Stimulated activated CD8-positive, alpha-beta memory T cell treated with anti-CD3 and anti-CD28 coated beads, Interleukin-12 subunit alpha, Interleukin-12 subunit beta, amount 100 ng/mL, for 4 hours (primary cell): Measurements from ENCODE around the gene AOPEP.

Source experiments
- DNase-seq: peaks from one replicate; pipeline ENCODE4 v3.0.0-alpha.2; 2020; ENCODE audit warnings: low read depth

The AOPEP gene

DNA sequence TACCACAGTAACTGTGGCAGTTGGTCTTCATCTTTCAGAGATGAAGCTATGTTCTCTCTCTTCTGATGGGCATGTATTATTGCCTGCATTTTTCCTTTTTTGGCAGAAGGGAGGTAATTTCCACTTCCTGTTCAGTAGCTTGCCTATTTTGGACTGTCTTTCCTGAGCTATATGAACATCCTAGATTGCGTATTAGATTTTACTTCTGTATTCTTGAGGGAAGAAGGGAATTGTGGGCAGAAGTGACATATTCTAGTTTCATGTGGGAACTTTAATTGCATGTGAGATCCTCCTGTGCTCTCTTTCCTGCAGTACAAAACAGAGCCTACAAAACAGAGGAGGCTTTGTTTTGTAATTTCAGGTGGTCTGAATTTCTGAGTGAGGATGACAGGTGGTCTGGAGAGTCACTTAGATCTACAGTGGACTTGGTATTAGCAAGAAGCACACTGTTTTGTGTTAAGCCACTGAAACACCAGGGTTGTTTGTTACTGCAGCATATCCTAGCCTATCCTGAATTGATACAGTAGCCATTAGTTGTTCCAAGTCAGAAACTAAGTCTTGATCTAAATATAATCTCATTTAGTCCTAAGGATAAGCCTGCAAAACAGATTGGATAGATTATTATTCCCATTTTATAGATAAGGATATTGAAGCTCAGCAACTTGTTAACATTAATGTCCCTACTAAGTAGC is 68.1 kb downstream of the AOPEP start:
- DNase-seq: no peak

DNA sequence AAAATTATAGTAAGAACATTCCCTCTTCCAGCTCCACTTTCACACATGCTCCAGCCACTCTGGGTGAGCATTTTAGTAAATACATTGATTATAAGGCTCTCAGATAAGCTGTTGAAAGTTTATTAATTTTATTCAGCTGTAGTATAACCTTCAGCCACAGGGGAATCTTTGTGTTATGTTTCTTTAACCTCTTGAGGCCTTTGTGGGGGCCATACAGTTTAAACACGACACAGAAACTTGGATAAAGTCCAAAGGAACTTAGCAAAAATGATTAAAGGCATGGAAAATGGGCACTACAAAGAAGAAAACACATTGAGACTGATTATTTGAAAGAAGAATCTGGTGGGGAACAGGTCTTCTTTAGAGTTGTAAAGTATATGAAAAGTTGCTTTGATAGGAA is 70.2 kb downstream of the AOPEP start:
- DNase-seq: no peak

GRCh38 chr9:94798201-94798600 is 71.7 kb downstream of the AOPEP start:
- no peak for DNase-seq

DNA sequence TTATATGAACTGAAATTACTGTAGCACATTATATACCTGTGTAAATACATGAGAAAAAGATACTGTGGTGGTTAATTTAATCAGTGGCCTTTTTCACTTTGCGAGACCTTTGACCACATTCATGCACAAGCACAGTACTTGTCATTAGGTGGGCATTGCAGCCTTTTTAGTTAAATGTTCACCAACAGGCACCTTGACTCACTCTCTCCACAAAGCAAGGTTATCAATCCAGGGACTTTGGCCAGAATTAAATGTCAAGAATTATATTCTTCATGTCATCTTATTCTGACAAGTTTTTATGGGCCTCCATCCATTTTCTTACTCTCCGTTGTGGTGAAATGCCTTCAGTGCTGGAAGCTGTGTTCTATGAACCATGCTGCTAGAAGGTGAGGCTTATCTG is 72.2 kb downstream of the AOPEP start:
- DNase-seq: no peak

DNA sequence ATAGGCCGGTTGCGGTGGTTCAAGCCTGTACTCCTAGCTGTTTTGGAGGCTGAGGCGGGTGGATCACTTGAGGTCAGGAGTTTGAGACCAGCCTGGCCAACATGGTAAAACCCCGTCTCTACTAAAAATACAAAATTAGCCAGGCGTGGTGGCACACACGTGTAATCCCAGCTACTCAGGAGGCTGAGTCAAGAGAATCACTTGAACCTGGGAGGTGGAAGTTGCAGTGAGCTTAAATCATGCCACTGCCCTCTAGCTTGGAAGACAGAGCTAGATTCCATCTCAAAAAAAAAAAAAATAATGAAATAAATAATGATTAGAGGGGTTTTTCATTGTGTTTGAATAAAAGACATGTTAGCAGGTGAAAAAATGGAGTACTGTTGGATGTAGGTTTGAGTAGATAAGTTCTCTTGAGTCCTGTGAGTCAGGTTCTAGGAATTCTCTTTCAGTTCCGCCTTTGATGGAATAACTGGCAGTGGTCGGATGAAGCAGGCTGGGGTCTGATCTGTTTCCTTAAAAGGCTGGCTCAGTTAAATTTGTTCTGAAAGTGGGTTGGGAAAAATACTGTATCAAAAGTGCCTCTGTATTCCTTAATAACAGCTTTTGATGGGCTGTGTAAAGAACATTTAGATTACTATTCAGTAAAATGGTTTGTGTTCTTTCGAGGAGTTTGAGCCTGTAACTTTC is 73.2 kb downstream of the AOPEP start:
- no peak for DNase-seq

DNA sequence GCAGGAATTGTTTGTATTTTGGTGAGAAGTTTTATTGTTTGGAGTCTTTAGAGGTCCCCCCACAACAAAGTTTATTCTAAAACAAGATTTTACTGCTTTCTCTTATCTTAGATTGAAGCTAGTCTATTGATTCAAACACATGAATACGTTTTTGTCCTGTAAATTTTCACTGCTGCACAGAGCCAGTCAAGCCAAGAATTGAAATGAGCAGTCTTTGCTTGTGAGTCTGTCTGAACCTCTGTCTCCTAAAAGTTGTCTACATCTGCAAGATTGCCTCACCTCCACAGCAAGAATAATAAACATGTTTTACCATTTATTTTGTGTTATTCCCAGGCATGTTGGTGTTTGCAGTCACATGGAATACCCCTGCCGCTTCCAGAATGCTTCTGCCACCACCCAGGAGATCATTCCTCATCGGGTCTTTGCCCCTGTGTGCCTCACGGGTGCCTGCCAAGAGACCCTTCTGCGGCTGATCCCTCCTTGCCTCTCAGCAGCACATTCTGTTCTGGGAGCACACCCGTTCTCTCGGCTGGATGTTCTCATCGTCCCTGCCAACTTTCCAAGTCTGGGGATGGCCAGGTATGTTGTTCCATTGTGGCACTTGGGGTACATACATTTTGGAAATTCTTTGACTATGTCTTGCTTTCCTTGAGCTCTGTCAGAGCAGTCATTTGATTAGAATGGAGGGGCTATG is 74.1 kb downstream of the AOPEP start:
- DNase-seq: no peak

DNA sequence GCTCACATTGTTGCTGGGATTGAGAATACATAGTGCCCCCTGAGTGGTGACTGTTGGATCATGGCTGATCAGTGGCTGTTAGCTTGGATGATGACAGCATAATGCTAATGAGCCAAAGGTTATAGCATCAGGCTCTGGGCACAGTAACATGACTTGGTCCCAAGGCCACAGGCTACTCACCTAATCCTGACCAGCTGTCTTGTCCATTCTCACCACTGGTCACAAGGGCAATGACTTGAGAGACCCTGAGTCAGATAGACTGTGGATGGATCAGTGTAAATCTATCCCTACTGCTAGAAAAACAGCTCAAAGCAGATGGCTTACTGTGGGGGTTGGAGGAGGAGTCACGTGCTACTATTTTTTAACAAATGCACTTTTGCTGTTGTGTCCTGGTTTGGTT is 74.7 kb downstream of the AOPEP start:
- DNase-seq: no peak

DNA sequence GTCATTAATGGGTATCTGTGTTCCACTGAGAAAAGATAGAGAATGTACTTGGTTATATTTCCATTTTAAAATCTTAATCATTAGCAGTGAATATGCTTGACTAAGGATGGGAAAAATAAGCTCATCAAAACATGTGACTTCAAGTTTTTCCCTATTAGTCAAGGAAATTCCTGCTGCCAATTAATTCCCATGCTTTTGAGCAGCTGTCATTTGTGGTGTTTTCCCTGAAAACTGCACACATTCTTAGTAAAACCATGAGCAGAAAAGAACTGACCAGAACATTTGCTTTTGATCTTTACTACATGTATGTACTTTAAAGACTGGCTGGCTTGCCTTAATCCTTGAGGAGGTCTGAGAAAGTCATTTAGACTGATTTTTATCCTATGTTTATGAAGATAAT is 75.2 kb downstream of the AOPEP start:
- no peak for DNase-seq

DNA sequence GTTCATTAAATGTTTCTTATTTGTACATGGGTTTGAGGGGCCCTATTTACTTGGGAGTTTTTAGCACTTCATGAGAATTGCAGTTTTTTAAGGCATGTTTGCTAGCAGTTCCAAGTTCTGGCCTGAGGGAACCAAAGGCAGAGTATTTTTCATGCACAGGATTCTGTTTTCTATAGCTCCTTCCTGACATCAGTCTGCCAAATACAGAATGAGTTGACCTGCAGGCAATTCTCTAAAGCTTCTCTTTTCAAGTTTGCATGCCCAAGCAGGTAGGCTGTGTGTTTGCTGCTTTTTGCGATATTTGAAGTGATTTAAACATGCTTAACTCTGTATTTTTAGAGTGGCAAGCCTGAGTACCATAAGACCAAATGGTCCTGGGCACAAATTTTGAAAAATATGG is 75.8 kb downstream of the AOPEP start:
- no peak for DNase-seq

DNA sequence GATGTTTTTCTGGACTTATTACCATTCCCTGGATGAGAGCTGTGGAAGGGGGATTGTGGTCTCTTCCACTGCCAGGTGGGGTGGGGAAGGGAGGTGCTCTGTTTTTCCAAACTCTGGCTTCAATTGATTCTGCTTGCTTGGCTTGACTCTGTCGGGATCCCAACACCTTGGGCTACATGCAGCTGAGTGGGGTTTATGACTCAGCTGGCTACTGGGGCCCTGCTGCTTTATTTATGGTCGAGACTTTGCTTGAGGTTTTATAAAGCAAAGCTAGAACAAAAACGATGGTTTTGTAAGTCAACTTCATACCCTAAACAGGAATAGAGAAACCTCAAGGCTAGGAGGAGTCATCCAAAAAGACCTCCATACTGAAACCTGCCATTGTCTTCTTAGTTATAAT is 76.3 kb downstream of the AOPEP start:
- DNase-seq: no peak

DNA sequence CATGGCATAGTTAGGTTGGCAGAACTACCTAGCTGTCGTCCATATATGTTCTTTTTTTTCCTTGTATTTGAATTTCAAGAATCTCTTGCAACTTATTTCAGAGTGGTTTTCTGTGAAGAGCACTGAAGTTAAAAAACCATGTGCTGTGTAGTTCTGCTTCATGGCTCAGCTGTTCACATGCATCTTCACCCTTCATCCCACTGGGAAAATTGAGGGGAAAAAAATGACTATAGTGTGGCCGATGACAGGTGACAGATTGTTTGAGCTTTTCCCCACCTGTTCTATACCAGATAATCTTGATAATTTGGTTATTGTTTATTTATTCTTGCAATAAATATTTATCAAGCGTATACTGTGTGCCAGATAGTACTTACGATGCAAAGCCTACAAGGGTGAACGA is 77.8 kb downstream of the AOPEP start:
- no peak for DNase-seq

GRCh38 chr9:94805051-94805489 is 78.6 kb downstream of the AOPEP start:
- no peak for DNase-seq

DNA sequence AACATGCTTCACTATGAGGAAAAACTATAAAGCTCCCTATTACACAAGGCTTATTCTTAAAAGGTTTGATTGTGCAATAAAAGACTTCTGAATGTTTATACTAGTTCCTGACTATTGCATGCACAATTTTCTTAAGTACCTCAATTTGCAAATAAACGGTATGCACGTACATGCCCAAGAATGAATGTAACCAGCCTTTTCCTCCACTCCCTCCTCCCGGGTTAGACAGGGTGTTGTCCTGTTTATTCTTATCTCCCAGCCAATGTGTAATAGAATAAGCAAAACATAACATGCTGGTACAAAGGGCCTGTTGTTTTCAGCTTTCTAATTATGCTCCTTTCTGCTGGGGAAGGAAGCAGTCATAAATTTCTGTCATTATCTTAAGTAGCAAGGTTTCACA is 79.1 kb downstream of the AOPEP start:
- DNase-seq: no peak

DNA sequence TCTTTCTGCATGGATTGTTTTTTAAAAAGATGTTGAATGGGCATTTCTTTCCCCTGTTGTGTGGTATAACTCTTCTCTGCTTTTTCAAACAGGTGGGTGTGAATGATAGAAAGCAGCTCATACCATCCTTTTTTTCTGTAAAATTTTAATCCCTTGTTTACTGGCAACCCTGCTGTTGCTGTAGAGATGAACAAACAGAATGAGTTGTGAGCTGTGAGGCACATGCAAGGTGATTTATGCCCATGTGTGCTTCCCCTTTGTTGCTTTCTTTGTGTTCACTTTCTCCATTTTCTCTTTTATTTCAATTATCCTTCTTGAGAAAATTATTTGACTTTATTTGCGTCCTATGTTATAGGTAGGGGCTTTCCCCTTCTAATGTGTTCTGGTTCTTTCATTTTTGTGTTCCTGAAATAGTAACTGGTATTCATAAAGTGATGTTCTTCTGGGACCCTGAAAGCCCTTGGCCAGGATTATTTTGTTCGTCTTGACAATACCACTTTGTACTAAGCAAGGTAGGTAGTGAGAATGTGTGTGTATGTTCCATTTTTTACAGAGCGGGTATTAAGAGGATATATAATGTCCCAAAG is 79.9 kb downstream of the AOPEP start:
- no peak for DNase-seq

DNA sequence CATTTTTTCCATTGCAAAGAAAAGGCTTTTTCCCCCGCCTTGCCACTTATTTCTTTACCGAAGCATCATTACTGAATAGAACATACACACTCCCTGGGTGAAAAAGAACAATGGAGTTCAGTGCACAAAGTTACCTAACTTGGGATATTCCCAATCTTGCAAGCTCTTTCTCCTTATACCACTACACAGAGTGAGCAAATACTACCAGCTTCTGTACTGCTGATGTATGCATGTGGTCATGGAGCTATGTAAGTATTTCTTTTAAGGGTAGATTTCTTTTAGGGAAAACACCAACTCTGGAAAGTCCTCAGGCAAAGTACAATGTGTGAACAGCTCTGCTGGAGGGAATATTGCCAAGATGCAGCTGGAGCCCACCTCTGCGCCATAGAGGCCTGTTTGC is 81.1 kb downstream of the AOPEP start:
- no peak for DNase-seq

DNA sequence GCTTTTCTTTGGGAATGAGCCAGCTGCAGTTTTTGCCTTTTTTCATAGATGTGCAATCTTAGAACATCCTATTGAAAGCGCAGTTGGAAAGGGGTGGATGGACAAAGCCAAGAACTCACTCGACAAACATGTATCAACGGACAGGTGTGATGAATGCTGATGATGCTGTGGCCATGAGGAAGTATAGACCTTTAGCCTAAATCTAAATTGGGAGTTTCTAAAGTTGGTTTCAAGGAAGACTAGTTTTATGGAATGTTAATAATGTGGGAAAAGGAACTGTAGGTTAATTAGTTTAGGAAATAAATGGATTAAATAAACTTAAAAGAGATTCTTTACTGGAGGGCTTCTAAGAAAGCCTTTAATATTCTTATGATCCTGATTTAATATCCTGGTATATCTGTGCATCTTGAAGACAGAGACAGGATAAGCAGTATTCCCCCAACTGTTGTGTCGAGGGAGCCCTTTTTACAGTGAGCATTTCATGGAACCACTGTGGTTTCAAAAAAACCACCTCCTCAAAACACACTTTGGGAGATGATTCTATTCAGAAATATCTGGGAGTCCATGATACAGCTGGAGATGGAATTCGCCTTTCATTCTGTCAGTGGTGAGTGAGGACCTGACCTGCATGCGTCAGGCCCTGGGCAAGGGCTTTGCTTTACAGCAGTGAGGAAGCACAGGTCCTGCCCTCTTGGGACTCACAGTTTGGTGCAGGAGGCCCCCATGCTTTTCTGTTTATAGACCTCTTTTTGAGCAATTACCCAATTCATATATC is 82.6 kb downstream of the AOPEP start:
- DNase-seq: no peak

DNA sequence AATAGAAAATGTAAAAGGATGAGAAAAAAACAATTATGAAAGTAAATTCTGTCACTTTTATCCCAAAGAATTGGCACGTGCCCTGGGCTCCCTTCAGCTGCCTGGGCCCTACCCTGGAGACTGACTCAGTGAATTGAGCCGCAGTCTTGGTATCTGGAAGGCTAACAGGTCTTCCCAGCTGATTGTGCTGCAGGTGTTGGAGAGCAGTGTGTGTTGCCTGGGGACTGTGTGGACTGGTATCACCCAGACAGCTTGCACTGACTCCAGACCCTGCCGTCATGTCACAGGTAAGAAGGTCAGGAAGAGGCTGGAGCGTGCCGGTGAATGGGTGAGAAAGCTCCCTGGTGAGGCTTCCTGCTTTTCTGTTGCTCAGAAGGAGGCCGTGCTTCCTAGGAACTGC is 83.3 kb downstream of the AOPEP start:
- DNase-seq: no peak

- DNase-seq: no peak
Observed at GRCh38 chr9:94811074-94811473, 84.6 kb downstream of the AOPEP start.

DNA sequence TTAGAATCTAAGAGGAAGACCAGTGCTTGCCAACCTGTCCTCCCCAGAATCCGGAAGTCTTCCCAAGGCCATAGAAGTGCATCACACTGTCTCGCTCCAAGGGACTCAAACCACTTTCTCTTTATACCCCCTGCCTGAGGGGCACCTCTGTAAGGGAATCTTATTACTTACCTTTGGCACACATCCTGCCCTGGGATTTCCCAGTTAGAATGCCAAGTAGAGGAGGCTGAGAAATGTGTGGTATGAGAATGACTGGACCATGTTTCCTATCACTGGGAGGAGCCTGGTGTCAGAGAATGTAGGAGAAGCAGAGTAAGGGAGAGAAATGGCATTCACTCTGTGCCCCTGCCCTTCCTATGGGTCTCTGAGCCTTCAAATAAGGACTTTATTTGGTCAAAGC is 85.8 kb downstream of the AOPEP start:
- DNase-seq: no peak

- no peak for DNase-seq
Observed at GRCh38 chr9:94813379-94813778, 86.9 kb downstream of the AOPEP start.

GRCh38 chr9:94817291-94818177 is 91.0 kb downstream of the AOPEP start:
- no peak for DNase-seq
